ENCODE measurements around the gene IL1RAPL2.

Gene IL1RAPL2

DNA sequence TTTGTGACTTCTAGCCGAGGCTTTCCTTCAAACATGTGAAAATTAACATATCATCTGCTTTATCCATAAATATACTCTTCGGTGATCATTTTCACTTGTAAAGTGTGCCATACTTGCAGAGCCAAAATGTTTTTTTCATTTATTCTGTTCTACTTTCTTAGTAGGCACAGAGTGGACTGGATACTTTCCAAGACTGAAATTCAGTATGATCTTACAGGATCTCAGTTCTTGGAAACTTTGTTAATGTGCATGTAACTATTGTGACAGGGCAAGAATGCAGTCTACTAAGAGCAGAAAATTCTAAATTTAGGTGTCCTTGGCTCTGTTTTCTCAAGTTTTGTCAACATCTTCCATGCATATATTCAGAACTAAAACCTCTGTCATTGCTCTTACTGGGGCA lies 369.6 kb downstream of the IL1RAPL2 start:
- TF ChIP-seq, protein P1, sequence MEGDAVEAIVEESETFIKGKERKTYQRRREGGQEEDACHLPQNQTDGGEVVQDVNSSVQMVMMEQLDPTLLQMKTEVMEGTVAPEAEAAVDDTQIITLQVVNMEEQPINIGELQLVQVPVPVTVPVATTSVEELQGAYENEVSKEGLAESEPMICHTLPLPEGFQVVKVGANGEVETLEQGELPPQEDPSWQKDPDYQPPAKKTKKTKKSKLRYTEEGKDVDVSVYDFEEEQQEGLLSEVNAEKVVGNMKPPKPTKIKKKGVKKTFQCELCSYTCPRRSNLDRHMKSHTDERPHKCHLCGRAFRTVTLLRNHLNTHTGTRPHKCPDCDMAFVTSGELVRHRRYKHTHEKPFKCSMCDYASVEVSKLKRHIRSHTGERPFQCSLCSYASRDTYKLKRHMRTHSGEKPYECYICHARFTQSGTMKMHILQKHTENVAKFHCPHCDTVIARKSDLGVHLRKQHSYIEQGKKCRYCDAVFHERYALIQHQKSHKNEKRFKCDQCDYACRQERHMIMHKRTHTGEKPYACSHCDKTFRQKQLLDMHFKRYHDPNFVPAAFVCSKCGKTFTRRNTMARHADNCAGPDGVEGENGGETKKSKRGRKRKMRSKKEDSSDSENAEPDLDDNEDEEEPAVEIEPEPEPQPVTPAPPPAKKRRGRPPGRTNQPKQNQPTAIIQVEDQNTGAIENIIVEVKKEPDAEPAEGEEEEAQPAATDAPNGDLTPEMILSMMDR (IDR thresholded peaks at IDR 0.05; ENCODE audit: insufficient read depth, missing control alignments), result no peak
- FAIRE-seq, result no peak

DNA sequence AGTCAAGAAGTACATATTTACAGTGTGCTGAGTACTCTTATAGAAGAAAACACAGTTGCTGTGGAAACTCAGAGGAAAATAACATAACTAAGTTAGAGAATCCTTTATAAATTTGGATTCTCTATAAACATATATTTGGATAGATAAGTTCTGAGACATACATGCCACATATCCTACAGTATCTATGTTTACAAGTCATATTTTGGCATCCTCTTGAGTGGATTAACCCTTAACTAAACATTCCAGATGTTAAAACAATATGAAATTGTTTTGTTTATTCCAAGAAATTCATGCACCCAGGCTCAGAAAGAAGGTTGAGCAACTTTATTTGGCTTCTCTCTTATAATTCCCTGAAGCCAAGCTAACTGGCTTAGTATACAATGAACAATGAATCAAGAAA lies 387.3 kb downstream of the IL1RAPL2 start:
- DNase-seq (ENCODE audit: insufficient read length, low spot score), result no peak
- TF ChIP-seq, protein P1 (IDR thresholded peaks at IDR 0.05; ENCODE audit: insufficient read depth, missing control alignments), result no peak
- no peak for FAIRE-seq

More for the DNA sequence above, 369.6 kb downstream of the IL1RAPL2 start:
- no peak for DNase-seq (ENCODE audit: insufficient read length, low spot score)

DNA sequence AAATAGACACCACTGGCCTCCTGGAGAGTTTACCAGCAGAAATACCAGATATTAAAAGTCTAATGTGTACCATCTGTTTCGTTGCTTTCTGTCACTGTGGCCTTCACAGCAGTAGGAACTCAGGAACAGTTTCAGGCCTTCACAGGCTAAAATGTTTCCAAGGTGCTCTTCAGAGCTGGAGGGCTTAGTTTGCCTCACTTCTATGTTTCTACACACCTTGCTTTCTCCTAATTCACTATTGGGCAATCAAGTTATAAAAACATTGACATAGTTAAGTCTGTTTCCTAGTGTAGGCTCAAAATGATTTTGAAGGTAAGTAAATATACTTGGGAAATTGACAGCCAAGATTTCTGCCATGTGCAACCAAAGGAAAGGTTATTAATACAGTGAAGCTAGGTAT lies 395.9 kb downstream of the IL1RAPL2 start:
- DNase-seq (ENCODE audit: insufficient read length, low spot score) (no peak), FAIRE-seq (no peak)
- TF ChIP-seq, protein P1 (IDR thresholded peaks at IDR 0.05; ENCODE audit: insufficient read depth, missing control alignments), result no peak

DNA sequence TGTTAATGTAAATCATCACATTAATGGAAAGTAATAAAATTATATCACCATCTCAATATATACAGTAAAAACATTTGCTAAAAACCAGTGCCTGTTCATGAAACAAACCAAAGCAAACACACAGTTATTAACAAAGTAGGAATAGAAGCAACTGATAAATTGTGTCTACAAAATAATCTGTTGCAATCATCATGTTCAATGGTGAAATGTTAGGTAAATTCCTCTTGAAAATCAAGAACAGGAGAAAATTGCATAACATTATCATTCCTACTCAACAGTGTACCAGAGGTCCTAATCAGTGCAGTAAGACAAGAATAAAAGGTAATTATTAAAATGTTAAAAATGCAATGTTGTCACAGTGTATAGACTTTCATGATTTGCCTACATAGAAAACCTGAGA lies 402.2 kb downstream of the IL1RAPL2 start:
- DNase-seq (ENCODE audit: insufficient read length, low spot score) (no peak), FAIRE-seq (no peak)
- TF ChIP-seq, protein P1 (IDR thresholded peaks at IDR 0.05; ENCODE audit: insufficient read depth, missing control alignments), result no peak

DNA sequence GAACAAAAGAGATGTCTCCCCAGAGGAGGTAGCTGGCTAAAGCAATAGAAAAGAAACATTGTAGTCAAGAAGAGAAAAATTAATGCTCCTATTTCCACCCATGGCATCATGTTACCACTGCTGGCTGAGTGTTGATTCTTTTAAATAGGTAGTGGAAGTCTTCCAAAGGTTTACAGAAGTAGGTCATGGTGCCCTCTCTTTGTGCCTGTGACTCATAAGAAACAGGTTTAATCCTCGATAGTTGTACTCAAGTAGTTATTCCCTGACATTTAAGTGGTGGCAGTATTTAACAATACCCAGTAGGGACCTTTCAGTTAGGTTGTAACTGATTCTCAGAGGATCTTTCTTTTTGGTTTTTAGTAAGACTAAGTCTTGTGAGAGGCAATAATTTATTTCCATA lies 406.7 kb downstream of the IL1RAPL2 start:
- FAIRE-seq, result no peak
- no peak for DNase-seq (ENCODE audit: insufficient read length, low spot score)
- TF ChIP-seq, protein P1 (IDR thresholded peaks at IDR 0.05; ENCODE audit: insufficient read depth, missing control alignments), result no peak

DNA sequence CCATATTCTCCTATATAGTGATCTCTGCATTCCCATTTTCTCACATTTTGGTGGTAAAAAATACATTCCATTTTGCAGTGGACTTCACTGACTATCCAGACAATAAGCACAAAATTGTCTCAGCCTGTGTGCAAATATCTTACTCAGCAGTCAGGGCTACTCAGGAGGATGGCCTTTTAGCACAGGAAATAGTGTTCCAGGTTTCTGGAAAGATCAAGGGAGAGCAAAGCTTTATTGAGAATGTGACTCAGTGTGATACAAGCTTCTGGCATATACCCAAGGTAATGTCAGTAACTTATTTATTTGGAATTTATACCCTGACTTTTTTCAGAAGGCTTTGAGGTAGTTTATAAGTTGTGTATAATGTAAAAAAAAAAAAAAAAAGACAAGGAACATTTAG lies 421.1 kb downstream of the IL1RAPL2 start:
- TF ChIP-seq, protein P1 (IDR thresholded peaks at IDR 0.05; ENCODE audit: insufficient read depth, missing control alignments), result no peak
- no peak for DNase-seq (ENCODE audit: insufficient read length, low spot score)
- no peak for FAIRE-seq

DNA sequence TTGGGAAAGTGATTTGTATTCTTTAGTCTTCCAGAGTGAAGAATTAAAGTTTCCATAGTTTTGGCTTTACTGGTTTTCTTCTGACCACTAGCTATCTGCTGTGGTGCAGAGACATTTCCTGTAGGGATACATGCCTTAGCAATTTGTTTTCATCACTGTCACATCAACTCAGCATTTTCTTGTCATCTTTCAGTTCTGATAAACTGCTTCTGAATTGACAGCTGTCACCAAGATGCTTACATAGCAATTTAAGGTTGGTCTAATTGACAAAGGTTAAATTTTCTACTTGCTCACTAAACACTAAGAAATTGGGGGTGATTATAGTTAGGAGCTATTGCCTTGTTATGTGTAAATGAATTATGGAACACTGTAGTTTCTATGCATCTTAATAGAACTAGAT lies 422.0 kb downstream of the IL1RAPL2 start:
- TF ChIP-seq, protein P1 (IDR thresholded peaks at IDR 0.05; ENCODE audit: insufficient read depth, missing control alignments), result no peak
- no peak for FAIRE-seq

More for the DNA sequence above, 422.0 kb downstream of the IL1RAPL2 start:
- no peak for DNase-seq (ENCODE audit: insufficient read length, low spot score)
